ENCODE results near the gene CTDSPL. TPM values are rescaled to one million over a fixed set of nuclear protein-coding genes. Genes with fewer than 3 reads are reported as not detected.

The CTDSPL gene
- total and polyA plus RNA-seq, 2 of the 13 experiments (the other 11 are each of a cell fraction or from before 2014, with no cell fraction given) = 26.1 to 142 TPM

GRCh38 chr3:37935756-37936666 is 74.3 kb downstream of the CTDSPL start (continued):
- TF ChIP-seq ZBTB25 (CRISPR knock-in tag; IDR thresholded peaks at IDR 0.05) (0 out of 2 replicates have a peak, but pooled peaks have one; percentile 55), NCOA2 (CRISPR knock-in tag; IDR thresholded peaks at IDR 0.05) (peak; percentile 93), FOXK2 (IDR thresholded peaks at IDR 0.05) (no peak), ZNF280B (CRISPR knock-in tag; IDR thresholded peaks at IDR 0.05; ENCODE audit: borderline replicate concordance) (no peak), GATA4 (IDR thresholded peaks at IDR 0.05; ENCODE audit: borderline replicate concordance, low read depth) (peak; percentile 77; the same call in 1 of the 2 replicates), ZNF546 (CRISPR knock-in tag; conservative IDR thresholded peaks at IDR 0.05) (0 out of 2 replicates have a peak, but pooled peaks have one; percentile 54), CBX5 (CRISPR knock-in tag; IDR thresholded peaks at IDR 0.05; ENCODE audit: borderline replicate concordance) (no peak), PHF20 (CRISPR knock-in tag; IDR thresholded peaks at IDR 0.05) (no peak), ZNF788 (CRISPR knock-in tag; IDR thresholded peaks at IDR 0.05; ENCODE audit: borderline replicate concordance) (no peak), SNAI1 (CRISPR knock-in tag; IDR thresholded peaks at IDR 0.05; ENCODE audit: borderline replicate concordance) (no peak), ZNF720 (CRISPR knock-in tag; IDR thresholded peaks at IDR 0.05) (no peak), ZFP82 (CRISPR knock-in tag; IDR thresholded peaks at IDR 0.05; ENCODE audit: borderline replicate concordance) (no peak), ZNF558 (CRISPR knock-in tag; IDR thresholded peaks at IDR 0.05; ENCODE audit: borderline replicate concordance) (no peak), ZNF12 (CRISPR knock-in tag; IDR thresholded peaks at IDR 0.05) (no peak), PLRG1 (conservative IDR thresholded peaks at IDR 0.05) (no peak), PHF5A (CRISPR knock-in tag; IDR thresholded peaks at IDR 0.05; ENCODE audit: low read depth, unreplicated experiment) (no peak), ZNF264 (CRISPR knock-in tag; IDR thresholded peaks at IDR 0.05) (no peak), HDAC1 (CRISPR knock-in tag; IDR thresholded peaks at IDR 0.05) (no peak), ZNF598 (CRISPR knock-in tag; IDR thresholded peaks at IDR 0.05; ENCODE audit: borderline replicate concordance) (no peak), BORCS8-MEF2B (CRISPR knock-in tag; IDR thresholded peaks at IDR 0.05) (no peak)
- TF ChIP-seq, protein P1, sequence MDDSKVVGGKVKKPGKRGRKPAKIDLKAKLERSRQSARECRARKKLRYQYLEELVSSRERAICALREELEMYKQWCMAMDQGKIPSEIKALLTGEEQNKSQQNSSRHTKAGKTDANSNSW (CRISPR knock-in tag; IDR thresholded peaks at IDR 0.05; ENCODE audit: borderline replicate concordance) = no peak
- TF ChIP-seq, protein P2, sequence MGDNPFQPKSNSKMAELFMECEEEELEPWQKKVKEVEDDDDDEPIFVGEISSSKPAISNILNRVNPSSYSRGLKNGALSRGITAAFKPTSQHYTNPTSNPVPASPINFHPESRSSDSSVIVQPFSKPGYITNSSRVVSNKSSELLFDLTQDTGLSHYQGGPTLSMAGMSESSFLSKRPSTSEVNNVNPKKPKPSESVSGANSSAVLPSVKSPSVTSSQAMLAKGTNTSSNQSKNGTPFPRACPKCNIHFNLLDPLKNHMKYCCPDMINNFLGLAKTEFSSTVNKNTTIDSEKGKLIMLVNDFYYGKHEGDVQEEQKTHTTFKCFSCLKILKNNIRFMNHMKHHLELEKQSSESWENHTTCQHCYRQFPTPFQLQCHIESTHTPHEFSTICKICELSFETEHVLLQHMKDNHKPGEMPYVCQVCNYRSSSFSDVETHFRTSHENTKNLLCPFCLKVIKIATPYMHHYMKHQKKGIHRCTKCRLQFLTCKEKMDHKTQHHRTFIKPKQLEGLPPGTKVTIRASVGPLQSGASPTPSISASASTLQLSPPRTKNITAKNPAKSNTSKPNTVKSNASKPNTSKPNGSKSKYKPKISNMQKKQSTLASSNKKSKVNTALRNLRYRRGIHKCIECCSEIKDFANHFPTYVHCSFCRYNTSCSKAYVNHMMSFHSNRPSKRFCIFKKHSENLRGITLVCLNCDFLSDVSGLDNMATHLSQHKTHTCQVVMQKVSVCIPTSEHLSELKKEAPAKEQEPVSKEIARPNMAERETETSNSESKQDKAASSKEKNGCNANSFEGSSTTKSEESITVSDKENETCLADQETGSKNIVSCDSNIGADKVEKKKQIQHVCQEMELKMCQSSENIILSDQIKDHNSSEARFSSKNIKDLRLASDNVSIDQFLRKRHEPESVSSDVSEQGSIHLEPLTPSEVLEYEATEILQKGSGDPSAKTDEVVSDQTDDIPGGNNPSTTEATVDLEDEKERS (CRISPR knock-in tag; IDR thresholded peaks at IDR 0.05) = peak; percentile 43; the same call in 1 of the 2 replicates
- TF ChIP-seq, protein P3, sequence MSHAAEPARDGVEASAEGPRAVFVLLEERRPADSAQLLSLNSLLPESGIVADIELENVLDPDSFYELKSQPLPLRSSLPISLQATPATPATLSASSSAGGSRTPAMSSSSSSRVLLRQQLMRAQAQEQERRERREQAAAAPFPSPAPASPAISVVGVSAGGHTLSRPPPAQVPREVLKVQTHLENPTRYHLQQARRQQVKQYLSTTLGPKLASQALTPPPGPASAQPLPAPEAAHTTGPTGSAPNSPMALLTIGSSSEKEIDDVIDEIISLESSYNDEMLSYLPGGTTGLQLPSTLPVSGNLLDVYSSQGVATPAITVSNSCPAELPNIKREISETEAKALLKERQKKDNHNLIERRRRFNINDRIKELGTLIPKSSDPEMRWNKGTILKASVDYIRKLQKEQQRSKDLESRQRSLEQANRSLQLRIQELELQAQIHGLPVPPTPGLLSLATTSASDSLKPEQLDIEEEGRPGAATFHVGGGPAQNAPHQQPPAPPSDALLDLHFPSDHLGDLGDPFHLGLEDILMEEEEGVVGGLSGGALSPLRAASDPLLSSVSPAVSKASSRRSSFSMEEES (CRISPR knock-in tag; IDR thresholded peaks at IDR 0.05) = peak; percentile 53; the same call in 1 of the 2 replicates

All from HepG2 (cell line).